ENCODE measurements around the gene PLK3. TPM values are rescaled to one million over a fixed set of nuclear protein-coding genes. Genes with fewer than 3 reads are reported as not detected.

The PLK3 gene
- total and polyA plus RNA-seq, 9 of the 15 experiments (the other 6 are each of a cell fraction or from before 2014, with no cell fraction given), result 0.52 to 22.7 (median 11.0) TPM

GRCh38 chr1:44808938-44809917, 9.1 kb downstream of the PLK3 start (continued):
- peak; percentile 53 to 58; a peak in 3 of 4 replicates for TF ChIP-seq KDM1A (IDR thresholded peaks at IDR 0.05)
- no peak for TF ChIP-seq ZNF354B (CRISPR knock-in tag; IDR thresholded peaks at IDR 0.05)
- no peak for TF ChIP-seq RBM14 (IDR thresholded peaks at IDR 0.05; ENCODE audit: borderline replicate concordance, insufficient read depth, low read depth, low read length)
- TF ChIP-seq ETV6 (IDR thresholded peaks at IDR 0.05; ENCODE audit: borderline replicate concordance in 1 of 2, low read depth in 2 of 2, low read length in 1 of 2), result no peak
- no peak for TF ChIP-seq ETV6 (CRISPR knock-in tag; IDR thresholded peaks at IDR 0.05; ENCODE audit: borderline replicate concordance)
- TF ChIP-seq RREB1 (CRISPR knock-in tag; IDR thresholded peaks at IDR 0.05), result no peak
- no peak for TF ChIP-seq CBX3 (IDR thresholded peaks at IDR 0.05; ENCODE audit: borderline replicate concordance in 1 of 2, low read length in 2 of 2)
- TF ChIP-seq FOSL1 (tag; conservative IDR thresholded peaks at IDR 0.05), result no peak
- no peak for TF ChIP-seq XRCC5 (IDR thresholded peaks at IDR 0.05; ENCODE audit: low read depth, low read length)
- no peak for TF ChIP-seq ZNF197 (CRISPR knock-in tag; IDR thresholded peaks at IDR 0.05; ENCODE audit: low read depth)
- no peak for TF ChIP-seq ATF1 (CRISPR knock-in tag; IDR thresholded peaks at IDR 0.05)
- TF ChIP-seq ATF1 (tag; IDR thresholded peaks at IDR 0.05), result no peak
- no peak for TF ChIP-seq NR2F6 (CRISPR knock-in tag; IDR thresholded peaks at IDR 0.05)
- TF ChIP-seq DACH1 (IDR thresholded peaks at IDR 0.05; ENCODE audit: partially characterized antibody), result peak; percentile 54
- TF ChIP-seq ZNF212 (CRISPR knock-in tag; IDR thresholded peaks at IDR 0.05), result no peak
- TF ChIP-seq FUS (optimal IDR thresholded peaks at IDR 0.05; ENCODE audit: low read depth, low read length), result no peak
- TF ChIP-seq ZNF224 (CRISPR knock-in tag; IDR thresholded peaks at IDR 0.05), result no peak
- no peak for TF ChIP-seq TEAD1 (CRISPR knock-in tag; IDR thresholded peaks at IDR 0.05)
- no peak for TF ChIP-seq PTBP1 (IDR thresholded peaks at IDR 0.05; ENCODE audit: low read depth, low read length)
- TF ChIP-seq MCM2 (IDR thresholded peaks at IDR 0.05; ENCODE audit: low read depth), result no peak
- TF ChIP-seq SREBF1 (IDR thresholded peaks at IDR 0.05; ENCODE audit: borderline replicate concordance, low read depth, low read length), result no peak
